ENCODE data around the gene IFNAR1. TPM values are rescaled to one million over a fixed set of nuclear protein-coding genes. Genes with fewer than 3 reads are reported as not detected.

IFNAR1 gene
- total and polyA plus RNA-seq, 9 of the 15 experiments (the other 6 are each of a cell fraction or from before 2014, with no cell fraction given): 8.6 to 31.8 (median 14.8) TPM

DNA sequence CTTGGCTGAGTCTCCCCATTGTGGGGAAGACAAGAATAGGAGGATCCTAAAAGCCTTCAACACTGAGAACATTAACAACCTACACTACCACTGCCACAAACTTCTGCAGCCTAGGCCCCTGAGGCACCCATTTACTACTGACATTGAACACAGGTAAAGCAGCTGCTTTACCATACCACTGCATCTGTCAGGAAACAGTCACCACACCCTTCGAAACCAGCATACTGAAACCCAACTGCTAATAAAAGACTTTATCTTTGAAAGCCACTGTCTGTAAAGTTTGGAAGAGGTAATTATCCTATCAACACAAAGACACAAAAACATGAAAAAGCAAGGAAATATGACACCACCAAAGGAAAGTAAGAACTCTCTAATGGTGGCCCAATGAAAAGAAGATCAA lies 7.4 kb downstream of the IFNAR1 start:
- Histone ChIP-seq H3K4me2 (ENCODE audit: insufficient read depth, low read length) (peak overlapping the region; percentile 58), H3K79me2 (ENCODE audit: control insufficient read depth, insufficient read depth, low read length) (peaks cover 62% of the 10 kb centered on the region)
- TF ChIP-seq SMARCA5 (IDR thresholded peaks at IDR 0.05): no peak
- peak; percentile 22 to 31; a peak in 1 of 4 replicates for TF ChIP-seq TRIM24 (IDR thresholded peaks at IDR 0.05)
- TF ChIP-seq BRD4 (IDR thresholded peaks at IDR 0.05): no peak
- TF ChIP-seq ZFP30 (CRISPR knock-in tag; IDR thresholded peaks at IDR 0.05; ENCODE audit: borderline replicate concordance): no peak
- TF ChIP-seq, protein P1, sequence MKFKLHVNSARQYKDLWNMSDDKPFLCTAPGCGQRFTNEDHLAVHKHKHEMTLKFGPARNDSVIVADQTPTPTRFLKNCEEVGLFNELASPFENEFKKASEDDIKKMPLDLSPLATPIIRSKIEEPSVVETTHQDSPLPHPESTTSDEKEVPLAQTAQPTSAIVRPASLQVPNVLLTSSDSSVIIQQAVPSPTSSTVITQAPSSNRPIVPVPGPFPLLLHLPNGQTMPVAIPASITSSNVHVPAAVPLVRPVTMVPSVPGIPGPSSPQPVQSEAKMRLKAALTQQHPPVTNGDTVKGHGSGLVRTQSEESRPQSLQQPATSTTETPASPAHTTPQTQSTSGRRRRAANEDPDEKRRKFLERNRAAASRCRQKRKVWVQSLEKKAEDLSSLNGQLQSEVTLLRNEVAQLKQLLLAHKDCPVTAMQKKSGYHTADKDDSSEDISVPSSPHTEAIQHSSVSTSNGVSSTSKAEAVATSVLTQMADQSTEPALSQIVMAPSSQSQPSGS (CRISPR knock-in tag; IDR thresholded peaks at IDR 0.05): no peak
- TF ChIP-seq LARP7 (IDR thresholded peaks at IDR 0.05): no peak
- TF ChIP-seq, protein P2, sequence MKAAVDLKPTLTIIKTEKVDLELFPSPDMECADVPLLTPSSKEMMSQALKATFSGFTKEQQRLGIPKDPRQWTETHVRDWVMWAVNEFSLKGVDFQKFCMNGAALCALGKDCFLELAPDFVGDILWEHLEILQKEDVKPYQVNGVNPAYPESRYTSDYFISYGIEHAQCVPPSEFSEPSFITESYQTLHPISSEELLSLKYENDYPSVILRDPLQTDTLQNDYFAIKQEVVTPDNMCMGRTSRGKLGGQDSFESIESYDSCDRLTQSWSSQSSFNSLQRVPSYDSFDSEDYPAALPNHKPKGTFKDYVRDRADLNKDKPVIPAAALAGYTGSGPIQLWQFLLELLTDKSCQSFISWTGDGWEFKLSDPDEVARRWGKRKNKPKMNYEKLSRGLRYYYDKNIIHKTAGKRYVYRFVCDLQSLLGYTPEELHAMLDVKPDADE (conservative IDR thresholded peaks at IDR 0.05; ENCODE audit: control insufficient read depth, low read depth, low read length): no peak
- no peak for TF ChIP-seq ZNF57 (CRISPR knock-in tag; IDR thresholded peaks at IDR 0.05)
- no peak for TF ChIP-seq PHB2 (IDR thresholded peaks at IDR 0.05; ENCODE audit: low read depth)
- peak; percentile 42; the same call in 1 of the 2 replicates for TF ChIP-seq LEF1 (IDR thresholded peaks at IDR 0.05)
- TF ChIP-seq TRIM28 (IDR thresholded peaks at IDR 0.05): no peak
- TF ChIP-seq KHSRP (IDR thresholded peaks at IDR 0.05): no peak
- TF ChIP-seq NCOR1 (IDR thresholded peaks at IDR 0.05): peak; percentile 67
- TF ChIP-seq, protein P3, sequence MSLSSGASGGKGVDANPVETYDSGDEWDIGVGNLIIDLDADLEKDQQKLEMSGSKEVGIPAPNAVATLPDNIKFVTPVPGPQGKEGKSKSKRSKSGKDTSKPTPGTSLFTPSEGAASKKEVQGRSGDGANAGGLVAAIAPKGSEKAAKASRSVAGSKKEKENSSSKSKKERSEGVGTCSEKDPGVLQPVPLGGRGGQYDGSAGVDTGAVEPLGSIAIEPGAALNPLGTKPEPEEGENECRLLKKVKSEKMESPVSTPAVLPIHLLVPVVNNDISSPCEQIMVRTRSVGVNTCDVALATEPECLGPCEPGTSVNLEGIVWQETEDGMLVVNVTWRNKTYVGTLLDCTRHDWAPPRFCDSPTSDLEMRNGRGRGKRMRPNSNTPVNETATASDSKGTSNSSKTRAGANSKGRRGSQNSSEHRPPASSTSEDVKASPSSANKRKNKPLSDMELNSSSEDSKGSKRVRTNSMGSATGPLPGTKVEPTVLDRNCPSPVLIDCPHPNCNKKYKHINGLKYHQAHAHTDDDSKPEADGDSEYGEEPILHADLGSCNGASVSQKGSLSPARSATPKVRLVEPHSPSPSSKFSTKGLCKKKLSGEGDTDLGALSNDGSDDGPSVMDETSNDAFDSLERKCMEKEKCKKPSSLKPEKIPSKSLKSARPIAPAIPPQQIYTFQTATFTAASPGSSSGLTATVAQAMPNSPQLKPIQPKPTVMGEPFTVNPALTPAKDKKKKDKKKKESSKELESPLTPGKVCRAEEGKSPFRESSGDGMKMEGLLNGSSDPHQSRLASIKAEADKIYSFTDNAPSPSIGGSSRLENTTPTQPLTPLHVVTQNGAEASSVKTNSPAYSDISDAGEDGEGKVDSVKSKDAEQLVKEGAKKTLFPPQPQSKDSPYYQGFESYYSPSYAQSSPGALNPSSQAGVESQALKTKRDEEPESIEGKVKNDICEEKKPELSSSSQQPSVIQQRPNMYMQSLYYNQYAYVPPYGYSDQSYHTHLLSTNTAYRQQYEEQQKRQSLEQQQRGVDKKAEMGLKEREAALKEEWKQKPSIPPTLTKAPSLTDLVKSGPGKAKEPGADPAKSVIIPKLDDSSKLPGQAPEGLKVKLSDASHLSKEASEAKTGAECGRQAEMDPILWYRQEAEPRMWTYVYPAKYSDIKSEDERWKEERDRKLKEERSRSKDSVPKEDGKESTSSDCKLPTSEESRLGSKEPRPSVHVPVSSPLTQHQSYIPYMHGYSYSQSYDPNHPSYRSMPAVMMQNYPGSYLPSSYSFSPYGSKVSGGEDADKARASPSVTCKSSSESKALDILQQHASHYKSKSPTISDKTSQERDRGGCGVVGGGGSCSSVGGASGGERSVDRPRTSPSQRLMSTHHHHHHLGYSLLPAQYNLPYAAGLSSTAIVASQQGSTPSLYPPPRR (CRISPR knock-in tag; IDR thresholded peaks at IDR 0.05; ENCODE audit: borderline replicate concordance): no peak
- TF ChIP-seq, protein P4, sequence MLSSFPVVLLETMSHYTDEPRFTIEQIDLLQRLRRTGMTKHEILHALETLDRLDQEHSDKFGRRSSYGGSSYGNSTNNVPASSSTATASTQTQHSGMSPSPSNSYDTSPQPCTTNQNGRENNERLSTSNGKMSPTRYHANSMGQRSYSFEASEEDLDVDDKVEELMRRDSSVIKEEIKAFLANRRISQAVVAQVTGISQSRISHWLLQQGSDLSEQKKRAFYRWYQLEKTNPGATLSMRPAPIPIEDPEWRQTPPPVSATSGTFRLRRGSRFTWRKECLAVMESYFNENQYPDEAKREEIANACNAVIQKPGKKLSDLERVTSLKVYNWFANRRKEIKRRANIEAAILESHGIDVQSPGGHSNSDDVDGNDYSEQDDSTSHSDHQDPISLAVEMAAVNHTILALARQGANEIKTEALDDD (IDR thresholded peaks at IDR 0.05): peak; percentile 36; the same call in 1 of the 2 replicates
- no peak for TF ChIP-seq ZNF316 (IDR thresholded peaks at IDR 0.05)
- TF ChIP-seq RBM39 (optimal IDR thresholded peaks at IDR 0.05; ENCODE audit: low read depth, low read length): no peak

More for the DNA sequence above, 7.4 kb downstream of the IFNAR1 start:
- ATAC-seq (peak; percentile 73), DNase-seq (ENCODE audit: extremely low read depth in 1 of 4, low spot score in 3 of 4) (peak in 2 of 4 experiments; percentile 47 to 73), FAIRE-seq (peak; percentile 85)
- ChIA-PET POLR2A (interaction anchor here (0.8 to 1.5 kb wide), 3 partner anchors 13 to 150 kb away, joined by 3 to 5 read pairs (median 4); no protein-coding TSS in a partner anchor), CTCF (ENCODE audit: low intra/inter-chr PET ratio) (no interaction called here)
- no peak overlapping the region for H2AFZ ChIP-seq (ENCODE audit: low read depth, low read length)
- peaks cover 4 to 32% of the 10 kb centered on the region in 2 experiments; a peak in 4 of 5 replicates for H3K4me1 ChIP-seq (replicated peaks in 1 of 2; ENCODE audit: control insufficient read depth in 2 of 2, insufficient read depth in 2 of 2, low read length in 2 of 2)
- H3K36me3 ChIP-seq (ENCODE audit: control insufficient read depth, insufficient read depth, low read length): peaks cover 27% of the 10 kb centered on the region; the same call in 2 of the 3 replicates
- in situ Hi-C loops (cut with MboI): no loop called here
- no peaks in the 10 kb centered on the region for H4K20me1 ChIP-seq (replicated peaks; ENCODE audit: control insufficient read depth, insufficient read depth, low read length)
- intact Hi-C loops (cut with micrococcal nuclease): no loop called here
- H3K9me1 ChIP-seq (ENCODE audit: control insufficient read depth, insufficient read depth, low read length): no peaks in the 10 kb centered on the region
- peak overlapping the region; percentile 58 for H3K27ac ChIP-seq (ENCODE audit: extremely low read depth, low read depth, low read length)
- WGBS (ENCODE audit: insufficient coverage, low coverage, missing lambda C conversion rate): 8% methylated on average over 1 of the region's 1 CpG
- H3K9ac ChIP-seq (ENCODE audit: insufficient read depth in 1 of 2, low read depth in 2 of 2, low read length in 2 of 2): no peak overlapping the region
- H3K9me3 ChIP-seq (replicated peaks; ENCODE audit: control insufficient read depth, insufficient read depth, low read depth, low read length): peaks cover 9% of the 10 kb centered on the region; the same call in 1 of the 2 replicates
- BruUV-seq (replicated peaks): no TSS peak
- no peak overlapping the region for H3K4me3 ChIP-seq
- H3K27me3 ChIP-seq (ENCODE audit: control insufficient read depth in 2 of 2, insufficient read depth in 2 of 2, low read length in 2 of 2): no peaks in the 10 kb centered on the region
